NCI-H82 treated with DMSO at 0.1 percent for 48 hours (cell line): ENCODE results near the gene COL16A1.
"Not testable (repeated sequence)": the region's sequence is repeated elsewhere in the genome, so short reads cannot be mapped to it uniquely, and the experiment has no call there.

Experiments used
- DNase-seq: peaks from one replicate; lab custom pipeline; 2025; ENCODE audit not compliant: unreplicated experiment; lab: John Stamatoyannopoulos, UW

The COL16A1 gene

DNA sequence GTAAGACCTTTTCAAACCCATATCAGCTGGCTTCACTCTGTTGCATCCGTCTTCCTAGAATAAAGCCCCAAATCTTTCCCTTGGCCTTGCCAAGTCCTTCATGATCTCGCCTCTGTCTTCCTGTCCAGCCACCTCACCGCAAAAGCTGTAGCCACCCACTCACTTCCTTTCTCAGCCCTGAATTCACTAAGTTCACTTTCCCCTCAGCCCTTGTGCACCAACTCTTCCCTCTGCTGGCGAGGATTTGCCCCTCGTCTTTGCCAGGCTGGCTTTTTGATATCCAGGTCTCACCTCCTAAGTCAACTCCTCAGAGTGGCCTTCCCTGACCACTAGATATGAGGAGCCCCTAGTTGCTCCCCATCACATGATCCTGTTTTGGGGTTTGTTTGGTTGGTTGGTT is 3.9 kb upstream of the COL16A1 start:
- DNase-seq = no peak

DNA sequence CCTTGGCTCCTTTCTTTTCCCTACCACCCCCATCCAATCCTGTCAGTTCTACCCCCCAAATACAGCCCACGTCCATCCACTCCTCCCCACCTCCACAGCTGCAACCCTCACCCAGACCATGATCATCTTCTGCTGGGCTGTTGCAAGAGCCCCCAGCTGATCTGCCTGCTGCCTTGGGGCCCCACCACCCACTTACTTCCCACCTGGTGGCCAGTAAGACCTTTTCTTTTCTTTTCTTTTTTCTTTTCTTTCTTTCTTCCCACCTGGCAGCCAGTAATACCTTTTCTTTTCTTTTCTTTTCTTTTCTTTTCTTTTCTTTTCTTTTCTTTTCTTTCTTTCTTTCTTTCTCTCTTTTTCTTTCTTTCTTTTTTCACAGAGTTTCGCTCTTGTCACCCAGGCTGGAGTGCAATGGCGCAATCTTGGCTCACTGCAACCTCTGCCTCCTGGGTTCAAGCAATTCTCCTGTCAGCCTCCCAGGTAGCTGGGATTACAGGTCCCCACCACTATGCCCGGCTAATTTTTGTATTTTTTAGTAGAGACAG is 3.3 kb upstream of the COL16A1 start:
- not testable (repeated sequence) for DNase-seq

DNA sequence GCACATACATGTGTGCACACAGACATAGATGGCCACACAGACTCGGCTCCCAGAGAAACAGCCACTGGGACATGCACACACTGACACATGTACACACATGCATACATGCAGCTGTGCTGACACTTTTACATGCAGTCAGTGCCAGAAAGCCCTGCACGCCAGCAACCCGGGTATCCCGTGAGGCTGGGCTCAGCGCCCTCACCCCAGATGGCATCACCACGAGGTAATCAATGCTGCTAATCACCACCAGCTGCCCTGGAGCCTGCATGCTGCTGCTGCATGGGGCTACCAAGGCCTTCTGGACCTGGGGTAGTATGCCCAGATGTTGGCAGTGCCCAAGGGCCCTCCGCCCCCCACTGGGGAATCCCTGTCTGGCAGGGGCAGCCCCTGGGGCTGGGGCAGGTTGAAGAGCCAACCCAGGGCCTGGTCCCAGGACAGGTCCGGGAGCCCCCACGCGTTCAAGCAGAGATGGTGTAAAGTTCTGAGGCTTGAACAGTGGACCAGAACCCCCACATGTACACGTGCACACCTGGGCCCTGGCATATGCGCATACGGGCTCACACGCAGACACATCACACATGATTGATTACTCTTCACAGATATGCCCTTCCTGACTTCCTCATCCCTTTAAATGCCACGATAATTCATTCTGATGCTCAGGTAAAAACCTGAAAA is 2.7 kb upstream of the COL16A1 start:
- DNase-seq = no peak

- no peak for DNase-seq
Measured at GRCh38 chr1:31705080-31705866, 1.5 kb upstream of the COL16A1 start.

DNA sequence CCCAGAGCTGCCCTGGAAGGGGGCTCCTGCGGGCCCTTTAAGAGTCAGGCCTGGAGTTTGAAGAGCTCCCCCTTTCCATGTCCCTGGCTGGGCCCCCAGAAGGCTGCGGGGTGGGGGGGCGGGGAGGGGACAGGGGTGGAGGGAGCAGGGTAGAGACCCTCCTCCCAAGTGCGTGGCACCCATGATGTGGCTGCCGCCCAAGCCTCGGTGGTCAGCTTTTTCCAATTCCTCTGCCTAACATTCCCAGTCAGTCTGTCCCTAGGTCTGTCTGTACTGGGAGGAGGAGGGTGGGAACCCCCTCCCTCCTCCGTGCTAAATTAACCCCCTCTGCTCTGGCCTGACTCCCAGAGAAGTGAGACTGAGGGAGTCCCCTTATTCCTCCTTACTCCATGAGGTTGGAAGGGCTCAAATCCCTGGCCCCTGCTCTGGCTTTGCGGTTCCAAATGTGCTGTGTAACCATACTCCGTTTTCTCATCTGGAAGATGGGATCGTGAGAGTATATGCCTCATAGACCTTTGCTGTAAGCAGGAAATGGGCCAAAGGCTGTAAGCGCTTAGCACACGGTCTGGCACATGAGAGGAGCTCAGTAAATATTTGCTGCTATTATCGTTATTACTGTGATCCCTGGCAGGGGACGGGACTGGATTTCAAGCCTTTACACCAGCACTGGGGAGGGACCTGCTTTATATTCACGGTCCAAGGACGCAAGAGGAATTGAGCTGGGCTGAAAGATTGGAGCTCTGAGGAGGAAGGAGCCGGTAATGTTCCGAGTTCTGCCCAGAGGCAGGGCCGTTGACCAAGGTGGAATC is 658 bp upstream of the COL16A1 start:
- DNase-seq = no peak

DNA sequence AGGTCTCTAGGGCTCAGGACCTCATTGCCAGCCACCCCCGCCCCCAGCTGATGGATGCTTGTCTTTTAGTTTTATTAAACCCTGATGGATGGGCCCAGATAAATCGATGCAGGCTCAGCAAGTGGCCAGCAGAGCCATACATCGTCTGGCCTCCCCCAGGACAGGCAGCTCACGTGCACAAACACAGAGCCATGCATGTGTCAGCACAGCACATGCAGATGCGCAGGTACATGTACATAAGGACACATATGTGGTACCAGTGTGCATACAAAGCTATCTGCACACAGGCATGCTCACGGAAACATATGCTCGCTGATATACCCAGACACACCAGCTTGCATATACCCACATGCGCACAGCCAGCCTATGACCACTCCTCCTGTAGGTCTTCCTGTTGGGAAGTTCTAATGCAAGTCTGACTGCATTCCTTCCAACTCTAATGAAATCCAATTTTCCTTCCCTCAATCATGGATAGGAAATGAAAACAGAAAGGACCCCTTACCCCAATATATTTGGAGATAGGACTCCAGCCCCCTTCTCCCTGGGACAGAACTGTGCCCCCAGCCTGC is 897 bp downstream of the COL16A1 start:
- DNase-seq = no peak

GRCh38 chr1:31701091-31701736 is 2.6 kb downstream of the COL16A1 start:
- no peak for DNase-seq

DNA sequence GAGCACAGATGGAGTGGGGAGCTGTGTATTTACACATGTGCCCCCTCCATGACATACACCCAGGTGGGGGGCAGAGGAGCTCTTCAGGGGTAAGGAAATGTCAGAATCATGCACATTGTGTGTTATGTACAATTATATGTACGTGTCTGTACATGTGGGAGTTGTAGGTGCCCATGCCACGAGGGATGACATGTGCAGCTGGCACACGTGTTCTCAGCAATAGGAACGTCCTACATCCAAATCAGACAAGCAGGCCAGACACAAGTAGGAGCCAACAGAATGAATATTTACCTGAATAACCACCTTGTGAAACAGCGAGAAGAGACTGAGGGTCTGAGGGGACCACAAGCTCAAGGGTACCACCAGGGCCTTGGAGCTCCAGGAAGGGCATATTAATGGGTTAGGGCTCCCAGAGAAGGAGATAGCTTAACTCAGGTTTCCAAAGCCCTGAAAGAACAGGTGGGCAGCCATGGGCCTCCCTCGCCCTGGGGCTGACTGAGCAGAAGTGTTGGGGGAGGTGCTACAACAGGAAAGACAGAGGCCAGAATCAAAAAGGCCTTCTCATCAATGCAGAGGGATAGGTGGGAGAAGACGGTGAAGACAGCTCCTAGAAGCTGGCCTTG is 3.2 kb downstream of the COL16A1 start:
- no peak for DNase-seq

DNA sequence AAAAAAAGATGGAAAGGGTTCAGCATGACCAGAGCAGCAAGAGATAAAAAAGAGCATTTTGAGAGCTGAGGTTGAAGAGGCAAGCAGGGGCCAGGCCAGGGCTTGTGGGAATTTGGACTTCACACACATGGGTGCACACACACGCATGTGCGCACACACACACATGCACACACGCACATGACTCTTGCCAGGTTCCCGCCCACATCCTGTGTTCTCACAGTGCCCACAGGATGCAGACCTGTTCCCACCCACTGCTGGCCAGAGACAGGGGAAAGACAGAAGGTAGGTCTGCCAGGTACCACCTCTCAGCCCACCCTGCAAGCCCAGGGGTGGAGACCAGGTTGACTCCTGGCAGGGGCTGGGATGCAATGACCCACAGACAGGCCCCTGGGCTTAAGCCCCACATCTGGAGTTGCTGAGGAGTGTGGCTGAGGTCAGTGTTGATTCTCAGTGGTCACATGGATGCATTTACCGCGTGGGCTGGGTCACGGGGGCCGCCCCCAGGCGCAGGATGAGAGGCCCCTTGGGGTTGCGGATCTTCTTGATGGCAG is 4.4 kb downstream of the COL16A1 start:
- DNase-seq = no peak

DNA sequence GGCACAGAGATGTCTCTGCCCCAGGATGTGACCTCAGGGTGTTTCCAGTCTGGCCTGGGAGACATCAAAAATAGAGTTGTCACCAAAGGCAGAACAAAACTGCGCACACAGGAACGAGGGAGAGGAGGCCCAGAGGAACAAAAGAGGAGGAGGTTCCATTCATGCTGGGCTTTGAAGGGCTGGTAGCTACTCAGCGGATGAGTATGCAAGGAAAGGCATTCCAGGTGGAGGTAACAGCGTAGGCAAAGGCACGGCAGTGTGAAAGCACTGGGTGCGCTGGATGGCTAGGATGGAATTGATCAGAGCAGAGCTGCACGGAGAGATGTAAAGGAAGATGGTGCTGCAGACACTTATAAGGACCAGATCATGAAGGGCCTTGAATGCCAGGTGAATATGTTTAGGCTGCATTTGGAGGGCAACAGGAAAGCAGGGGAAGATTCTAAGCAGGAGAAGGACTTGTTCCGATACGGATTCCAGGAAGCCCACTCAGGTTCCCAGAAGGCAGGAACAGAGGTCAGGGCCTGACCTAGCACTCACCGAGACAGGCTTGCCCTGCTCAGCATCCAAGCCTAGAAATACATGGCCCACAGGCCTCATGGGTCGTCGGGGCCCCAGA is 6.3 kb downstream of the COL16A1 start:
- no peak for DNase-seq

GRCh38 chr1:31696242-31696641 is 7.6 kb downstream of the COL16A1 start:
- no peak for DNase-seq

DNA sequence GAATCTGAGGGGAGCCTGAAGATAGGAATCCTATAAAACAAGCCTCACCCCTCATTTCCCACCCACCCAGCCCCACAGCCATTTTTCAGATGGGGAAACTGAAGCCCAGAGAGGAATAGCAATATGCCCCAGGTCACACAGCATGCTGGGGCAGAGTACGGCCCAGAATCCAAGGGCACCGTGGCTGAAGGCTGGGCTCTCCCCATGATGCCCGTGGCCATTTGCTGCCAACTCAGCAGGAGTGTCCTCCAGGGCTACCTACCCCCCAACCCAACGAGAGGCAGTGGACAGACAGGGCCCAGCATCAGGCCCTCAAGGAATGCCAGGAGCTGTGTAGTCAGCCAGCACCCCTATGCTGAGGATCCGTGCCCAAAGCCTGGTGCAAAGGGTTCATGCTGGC is 8.5 kb downstream of the COL16A1 start:
- no peak for DNase-seq

- DNase-seq = no peak
Measured at GRCh38 chr1:31694964-31695313, 8.9 kb downstream of the COL16A1 start.

DNA sequence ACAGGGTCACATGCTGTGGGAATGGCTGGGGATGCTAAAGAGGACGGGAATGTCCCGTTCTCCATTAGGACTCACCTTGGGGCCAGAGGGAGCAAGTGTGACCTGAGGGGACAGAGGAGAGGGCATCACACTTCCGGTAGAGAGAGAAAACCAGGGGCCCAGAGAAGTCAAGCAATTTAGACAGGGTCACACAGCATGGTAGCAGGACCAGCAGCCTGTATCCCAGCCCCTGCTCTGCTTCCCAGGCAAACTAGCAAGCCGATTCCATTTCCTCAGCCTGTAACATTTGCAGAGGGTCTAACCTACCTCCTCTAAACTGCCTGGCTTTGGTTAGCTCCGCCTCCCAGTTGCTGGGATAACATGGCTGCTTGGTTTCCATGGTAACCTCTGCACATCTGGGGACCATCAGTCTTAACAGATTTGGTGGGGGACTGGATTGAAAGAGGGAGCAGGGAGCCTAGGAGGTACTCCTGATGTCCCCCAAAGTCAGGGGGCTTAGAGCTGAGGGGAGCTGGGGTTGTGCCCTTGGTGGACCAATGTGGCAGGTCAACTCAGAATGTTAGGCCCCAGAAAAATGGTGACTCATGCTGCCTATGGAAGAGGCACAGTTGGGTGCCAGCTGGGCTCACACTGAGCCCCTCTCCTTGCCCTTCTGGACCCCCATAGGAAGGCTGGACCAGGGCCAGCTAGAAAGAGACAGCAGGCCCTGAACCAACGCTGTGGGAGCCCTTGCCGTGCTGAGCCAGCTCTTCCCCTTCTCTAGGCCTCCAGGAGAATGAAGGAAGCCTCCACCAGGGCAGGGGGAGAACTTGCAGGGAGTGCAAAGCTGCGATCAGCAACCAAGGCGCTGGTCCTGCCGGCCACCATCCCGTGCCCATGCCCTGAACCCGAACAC is 9.5 kb downstream of the COL16A1 start:
- no peak for DNase-seq

GRCh38 chr1:31693231-31693630 is 10.6 kb downstream of the COL16A1 start:
- DNase-seq = no peak

DNA sequence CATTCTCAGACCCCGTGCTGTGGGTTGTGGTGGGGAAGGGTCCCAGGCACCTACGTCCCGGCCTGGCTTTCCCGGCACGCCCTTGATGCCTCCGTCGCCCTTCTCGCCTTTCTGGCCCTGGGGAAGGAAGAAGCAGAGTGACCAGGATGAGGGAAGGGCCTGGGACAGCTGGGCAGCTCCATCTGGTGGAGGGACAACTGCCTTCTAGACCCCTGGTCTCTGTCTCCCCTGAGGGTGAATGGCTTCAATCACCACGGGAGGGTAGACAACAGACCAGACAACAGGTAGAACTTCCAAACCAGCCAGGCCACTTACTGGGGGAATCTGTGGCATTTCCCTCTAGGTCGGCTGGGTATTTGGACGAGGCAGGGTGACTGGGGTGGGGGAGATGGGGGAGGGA is 11.9 kb downstream of the COL16A1 start:
- DNase-seq = no peak

DNA sequence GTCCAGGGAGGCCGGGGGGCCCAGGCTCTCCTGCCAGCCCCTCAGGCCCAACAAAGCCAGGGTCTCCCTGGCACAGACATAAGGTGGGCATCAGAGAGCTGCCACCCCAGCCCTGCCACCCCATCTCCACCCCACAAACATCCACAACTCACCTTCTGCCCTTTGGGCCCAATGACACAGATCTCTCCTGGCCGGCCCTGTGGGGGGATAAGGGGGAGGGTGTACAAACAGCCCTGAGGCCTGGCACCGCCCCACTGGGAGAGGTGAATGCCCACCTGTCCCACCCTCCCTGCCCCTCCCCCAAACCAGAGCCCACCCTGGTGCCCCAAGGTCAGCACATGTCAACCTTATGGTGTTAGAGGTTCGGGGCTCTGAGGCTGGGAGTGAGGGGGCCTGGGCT is 12.4 kb downstream of the COL16A1 start:
- no peak for DNase-seq

- no peak for DNase-seq
Measured at GRCh38 chr1:31690921-31691320, 12.9 kb downstream of the COL16A1 start.

GRCh38 chr1:31689854-31690253 is 14.0 kb downstream of the COL16A1 start:
- DNase-seq = no peak
